H1 (cell line): ENCODE measurements around the gene E2F1. TPM values are rescaled to one million over a fixed set of nuclear protein-coding genes. Genes with fewer than 3 reads are reported as not detected.

Experiments used
- CTCF ChIA-PET: fragments of 300-600 bp; sonication (Branson Sonifier 250); formaldehyde crosslinking; loops from one replicate; lab custom pipeline; 2021; ENCODE audit not compliant: partially characterized antibody; lab: Charles Lee
- POLR2A ChIA-PET: fragments of 300-600 bp; sonication (Branson Sonifier 250); formaldehyde crosslinking; loops from one replicate; lab custom pipeline; 2021; ENCODE audit warnings: inconsistent platforms; ENCODE audit not compliant: partially characterized antibody; lab: Charles Lee
- DNase-seq, 2 experiments: peaks; one replicate each; pipeline versions ENCODE4 v3.0.0 to v3.0.0-alpha.2; 2010 to 2022; ENCODE audit warnings: low spot score in 2 of 2, low read depth in 1 of 2, mixed read lengths in 1 of 2
- FAIRE-seq: peaks from 2 replicates; lab custom pipeline; 2011; peaks lifted over from hg19 to GRCh38; lab: Jason Lieb, UNC
- H2AFZ ChIP-seq: 2 replicates; pipeline ENCODE4 v1.8.1; 2012; ENCODE audit warnings: low read length, inconsistent platforms
- H2AK5ac ChIP-seq: 2 replicates; pipeline ENCODE4 v1.6.1; 2013; ENCODE audit warnings: low read depth, low read length
- H2BK120ac ChIP-seq: replicated peaks from 2 replicates; pipeline ENCODE3; 2013; ENCODE audit warnings: low read depth, low read length, inconsistent platforms
- H2BK12ac ChIP-seq: 2 replicates; pipeline ENCODE4 v1.6.1; 2013; ENCODE audit warnings: low read depth, low read length
- H2BK15ac ChIP-seq: 2 replicates; pipeline ENCODE4 v1.6.1; 2013; ENCODE audit warnings: low read length
- H2BK20ac ChIP-seq: 2 replicates; pipeline ENCODE4 v1.6.1; 2013; ENCODE audit warnings: low read length
- H2BK5ac ChIP-seq: 2 replicates; pipeline ENCODE4 v1.6.1; 2013; ENCODE audit warnings: low read depth, low read length
- H3K14ac ChIP-seq: 2 replicates; pipeline ENCODE4 v1.6.1; 2013; ENCODE audit warnings: inconsistent platforms; ENCODE audit not compliant: insufficient read length
- H3K18ac ChIP-seq: 2 replicates; pipeline ENCODE4 v1.6.1; 2013; ENCODE audit warnings: low read length; ENCODE audit errors: extremely low read depth
- H3K23ac ChIP-seq: 2 replicates; pipeline ENCODE4 v1.6.1; 2013; ENCODE audit warnings: inconsistent platforms; ENCODE audit not compliant: insufficient read length
- H3K23me2 ChIP-seq: 2 replicates; pipeline ENCODE4 v1.6.1; 2013; ENCODE audit warnings: low read depth, low read length
- H3K27ac ChIP-seq: 2 replicates; pipeline ENCODE4 v1.6.1; 2011; ENCODE audit warnings: low read depth, low read length, inconsistent platforms
- H3K27me3 ChIP-seq, 4 experiments: replicated peaks in 1 of 4; 1 replicate in 1 of 4; 2 replicates in 3 of 4; pipeline versions ENCODE4 v1.6.1 to v1.8.1; 2011 to 2013; ENCODE audit warnings: low read length in 3 of 4, mild to moderate bottlenecking in 3 of 4, inconsistent platforms in 2 of 4, mixed read lengths in 2 of 4, moderate library complexity in 1 of 4; ENCODE audit not compliant: control insufficient read depth in 3 of 4, insufficient read depth in 3 of 4; ENCODE audit errors: extremely low read depth in 1 of 4
- H3K36me3 ChIP-seq, 4 experiments: 2 replicates each; pipeline versions ENCODE4 v1.6.1 to v1.8.1; 2011 to 2013; ENCODE audit warnings: mild to moderate bottlenecking in 4 of 4, low read length in 3 of 4, moderate library complexity in 2 of 4, control low read depth in 1 of 4, inconsistent platforms in 1 of 4; ENCODE audit not compliant: insufficient read depth in 4 of 4, control insufficient read depth in 2 of 4
- H3K4ac ChIP-seq: replicated peaks from 2 replicates; pipeline ENCODE3; 2013; ENCODE audit warnings: low read length, low read depth, mixed read lengths, inconsistent platforms; ENCODE audit not compliant: insufficient read length
- H3K4me1 ChIP-seq, 4 experiments: replicated peaks in 1 of 4; 1 replicate in 1 of 4; 2 replicates in 3 of 4; pipeline versions ENCODE4 v1.6.1 to v1.8.1; 2011 to 2013; ENCODE audit warnings: low read length in 3 of 4, inconsistent platforms in 2 of 4, mixed read lengths in 1 of 4; ENCODE audit not compliant: insufficient read depth in 4 of 4, control insufficient read depth in 3 of 4
- H3K4me2 ChIP-seq, 2 experiments: 2 replicates each; pipeline versions ENCODE4 v1.6.1 to v1.8.1; 2011 to 2013; ENCODE audit warnings: low read depth in 2 of 2, low read length in 2 of 2, control low read depth in 1 of 2, inconsistent platforms in 1 of 2, mild to moderate bottlenecking in 1 of 2; ENCODE audit not compliant: insufficient read depth in 1 of 2
- H3K4me3 ChIP-seq, 4 experiments: fragments of 200-600, 300-600 bp in 1 of 4; sonication (generic), shearing (Covaris generic), sonication (Bioruptor Twin) in 1 of 4; 2 replicates each; pipeline versions ENCODE4 v1.5.1 to v1.8.1; 2011 to 2016; ENCODE audit warnings: low read length in 4 of 4, low read depth in 3 of 4, control low read depth in 2 of 4, inconsistent platforms in 2 of 4, mild to moderate bottlenecking in 2 of 4, mixed read lengths in 1 of 4, moderate library complexity in 1 of 4; ENCODE audit not compliant: insufficient read depth in 2 of 4; ENCODE audit errors: extremely low read depth in 1 of 4
- H3K56ac ChIP-seq: replicated peaks from 2 replicates; pipeline ENCODE3; 2013; ENCODE audit warnings: low read depth, mild to moderate bottlenecking, mixed read lengths, low read length, inconsistent platforms; ENCODE audit not compliant: insufficient read length
- H3K79me1 ChIP-seq: 2 replicates; pipeline ENCODE4 v1.6.1; 2013; ENCODE audit warnings: low read depth, low read length, control low read depth
- H3K79me2 ChIP-seq, 2 experiments: 2 replicates each; pipeline versions ENCODE4 v1.6.1 to v1.8.1; 2012 to 2013; ENCODE audit warnings: low read length in 2 of 2, mild to moderate bottlenecking in 2 of 2, inconsistent platforms in 1 of 2; ENCODE audit not compliant: insufficient read depth in 2 of 2, control insufficient read depth in 1 of 2
- H3K9ac ChIP-seq, 4 experiments: replicated peaks in 1 of 4; 1 replicate in 1 of 4; 2 replicates in 3 of 4; pipeline versions ENCODE4 v1.6.1 to v1.8.1; 2011 to 2013; ENCODE audit warnings: low read depth in 3 of 4, low read length in 3 of 4, control low read depth in 2 of 4, mild to moderate bottlenecking in 2 of 4, moderate library complexity in 2 of 4, inconsistent platforms in 1 of 4; ENCODE audit errors: extremely low read depth in 1 of 4
- H3K9me3 ChIP-seq, 2 experiments: 2 replicates each; pipeline versions ENCODE4 v1.6.1 to v1.8.1; 2012 to 2013; ENCODE audit warnings: mild to moderate bottlenecking in 2 of 2, moderate library complexity in 2 of 2, control low read depth in 1 of 2, inconsistent platforms in 1 of 2, low read depth in 1 of 2, low read length in 1 of 2, mixed read lengths in 1 of 2; ENCODE audit not compliant: insufficient read depth in 2 of 2
- H4K20me1 ChIP-seq, 2 experiments: replicated peaks in 1 of 2; 2 replicates each; pipeline versions ENCODE3 to v1.8.1; 2011 to 2013; ENCODE audit warnings: inconsistent platforms in 2 of 2, low read length in 2 of 2, mild to moderate bottlenecking in 1 of 2; ENCODE audit not compliant: insufficient read depth in 2 of 2, control insufficient read depth in 1 of 2
- H4K5ac ChIP-seq: 2 replicates; pipeline ENCODE4 v1.6.1; 2013; ENCODE audit warnings: low read length, low read depth, mixed read lengths, inconsistent platforms; ENCODE audit not compliant: insufficient read length
- H4K8ac ChIP-seq: 2 replicates; pipeline ENCODE4 v1.8.0; 2013; ENCODE audit warnings: mild to moderate bottlenecking, moderate library complexity, low read length, inconsistent platforms; ENCODE audit not compliant: insufficient read depth; ENCODE audit errors: extremely low read depth
- H4K91ac ChIP-seq: replicated peaks from 2 replicates; pipeline ENCODE3; 2013; ENCODE audit warnings: low read length, mixed read lengths, inconsistent platforms; ENCODE audit not compliant: insufficient read length
- CBX8 ChIP-seq: fragments of 300-800, 300-1000 bp; sonication (generic); IDR thresholded peaks from 2 replicates; pipeline ENCODE4 v1.7.1; 2016; ENCODE audit warnings: low read depth, low read length, borderline replicate concordance
- KDM1A ChIP-seq: fragments of 200-600, 300-600 bp; sonication (generic); IDR thresholded peaks from 2 replicates; pipeline ENCODE4 v1.7.1; 2016; ENCODE audit warnings: mild to moderate bottlenecking, low read length, borderline replicate concordance
- KDM5A ChIP-seq: fragments of 200-600 bp; IDR thresholded peaks from 2 replicates; pipeline ENCODE4 v1.7.1; 2012; ENCODE audit warnings: mild to moderate bottlenecking, low read length, inconsistent platforms, mixed read lengths
- MAFK ChIP-seq: IDR thresholded peaks from 2 replicates; pipeline ENCODE4 v1.6.1; 2012; ENCODE audit warnings: low read depth, mild to moderate bottlenecking, improper control_type of control experiment, low read length
- POLR2AphosphoS5 ChIP-seq: IDR thresholded peaks from 2 replicates; pipeline ENCODE4 v1.6.1; 2011; ENCODE audit warnings: low read depth, low read length
- POU5F1 ChIP-seq: IDR thresholded peaks from 2 replicates; pipeline ENCODE4 v1.6.1; 2011; ENCODE audit warnings: low read depth, mild to moderate bottlenecking, low read length, moderate library complexity
- TAF7 ChIP-seq: optimal IDR thresholded peaks from 2 replicates; pipeline ENCODE3; 2011; ENCODE audit warnings: low read depth, mild to moderate bottlenecking, inconsistent platforms, low read length, moderate library complexity, borderline replicate concordance
- WGBS, 2 experiments: shearing (Covaris generic) in 1 of 2; methylation state at CpG; one replicate each; pipeline versions ENCODE4 v1.1.6 to v1.1.7; 2013 to 2015; ENCODE audit warnings: low lambda C conversion rate in 2 of 2, mixed read lengths in 2 of 2, inconsistent platforms in 1 of 2, low coverage in 1 of 2, missing lambda C conversion rate in 1 of 2; ENCODE audit not compliant: insufficient replicate concordance in 2 of 2, insufficient coverage in 1 of 2, insufficient read length in 1 of 2; ENCODE audit errors: extremely low coverage in 1 of 2, missing lambda C conversion rate in 1 of 2; 5-methylcytosine and 5-hydroxymethylcytosine counted together
- polyA plus RNA-seq, 7 experiments: library from polyadenylated mRNA; depleted of rRNA in 3 of 7; stranded (reverse) in 5 of 7; unstranded in 2 of 7; fragments of >200 nt in 5 of 7; fragments of 200-250 nt in 2 of 7; gene quantifications; 1 replicate in 5 of 7; 2 replicates in 1 of 7; 4 replicates in 1 of 7; pipeline versions ENCODE4 v1.2.1 to v1.2.3, GENCODE V29; 2011 to 2013; ENCODE audit warnings: missing spikeins in 2 of 7, mixed read lengths in 2 of 7
- total RNA-seq: library from RNA; stranded (reverse); fragmentation: NEBNext Ultra II Directional; extraction: Animal tissue kit (Norgen Biotek cat#: 25700); gene quantifications from 2 replicates; pipeline ENCODE4 v1.2.1, GENCODE V29; 2021

Gene E2F1
- total and polyA plus RNA-seq, 2 of the 8 experiments (the other 6 are each of a cell fraction or from before 2014, with no cell fraction given) = 33.4 to 35.8 TPM

- no peak overlapping the region for H3K27ac ChIP-seq
- H2BK5ac ChIP-seq = peak overlapping the region; percentile 10; the same call in 1 of the 2 replicates
Measured at GRCh38 chr20:33684533-33685327, 1.5 kb downstream of the E2F1 start.

More at GRCh38 chr20:33684533-33685327, 1.5 kb downstream of the E2F1 start:
- Histone ChIP-seq H4K8ac (peak overlapping the region; percentile 64; the same call in 1 of the 2 replicates), H2BK12ac (peak overlapping the region; percentile 5; the same call in 1 of the 2 replicates), H4K20me1 (peaks cover 14 to 38% of the 10 kb centered on the region in 2 experiments), H3K79me1 (peaks cover 19% of the 10 kb centered on the region), H3K4me3 (peak overlapping the region; percentile 86 to 97 (median 94)), H2BK120ac (no peak overlapping the region), H3K18ac (no peak overlapping the region), H3K27me3 (peaks cover 0 to 7% (median under 1%) of the 10 kb centered on the region in 4 experiments; a peak in 4 of 7 replicates), H3K79me2 (peaks cover 0 to 51% of the 10 kb centered on the region in 2 experiments; a peak in 3 of 4 replicates), H4K5ac (no peak overlapping the region), H2AK5ac (no peak overlapping the region), H3K23me2 (peaks cover 9% of the 10 kb centered on the region), H3K36me3 (peaks cover 2 to 10% (median 5%) of the 10 kb centered on the region in 4 experiments; a peak in 6 of 8 replicates), H3K9ac (peak overlapping the region in 3 of 4 experiments; percentile 81 to 89 (median 82); a peak in 5 of 7 replicates), H2AFZ (no peak overlapping the region), H2BK15ac (no peak overlapping the region), H3K14ac (no peak overlapping the region), H3K9me3 (no peaks in the 10 kb centered on the region), H3K23ac (no peak overlapping the region), H2BK20ac (no peak overlapping the region), H3K4me1 (peaks cover 4 to 25% (median 15%) of the 10 kb centered on the region in 4 experiments), H4K91ac (peak overlapping the region; percentile 44), H3K56ac (peak overlapping the region; percentile 17), H3K4me2 (peak overlapping the region; percentile 90 to 91), H3K4ac (no peak overlapping the region)
- DNase-seq (no peak), FAIRE-seq (no peak)
- CTCF ChIA-PET = interaction anchor here (0.7 to 2.7 kb wide), 9 partner anchors 11 to 94 kb away, joined by 3 to 17 read pairs (median 3); partner anchors contain the start of gene ACTL10
- TF ChIP-seq MAFK = no peak
- TF ChIP-seq POLR2AphosphoS5 = peak; percentile 63; the same call in 1 of the 2 replicates
- TF ChIP-seq POU5F1 = no peak
- TF ChIP-seq TAF7 = peak; percentile 16
- TF ChIP-seq CBX8 = no peak
- no peak for TF ChIP-seq KDM5A
- TF ChIP-seq KDM1A = peak; percentile 40; the same call in 1 of the 2 replicates
- 32% methylated on average over 9 of the region's 10 CpGs; no CpG with 5 or more reads in 1 of the 2 experiments for WGBS, 2 experiments
- POLR2A ChIA-PET = interaction anchor here (0.6 to 14.0 kb wide), 11 partner anchors 9 to 586 kb away, joined by 3 to 245 read pairs (median 5); partner anchors contain the start of genes ACTL10, C20orf144, NECAB3 and PXMP4
